Measurements from ENCODE around the gene SNUPN. TPM values are rescaled to one million over a fixed set of nuclear protein-coding genes. Genes with fewer than 3 reads are reported as not detected.

Gene SNUPN
- total RNA-seq (10 to 100 TPM; 23.6 to 23.8 TPM), polyA plus RNA-seq (ENCODE audit: insufficient read length in 6 of 6) (10 to 100 TPM; 24.1 to 34.5 (median 27.7) TPM)
- long read RNA-seq, donor 1, transcript SNUPN-201 (9 exons, 1,513 nt) = major isoform, 14 of 18 reads
- long read RNA-seq, donor 1, partial matches to known transcripts = 0 of 18 reads
- long read RNA-seq, donor 1, other reads (novel, unspliced or antisense) = 0 of 18 reads
- long read RNA-seq, donor 2, partial matches to known transcripts = 0 of 5 reads
- long read RNA-seq, donor 2, other reads (novel, unspliced or antisense) = 0 of 5 reads
- long read RNA-seq, donor 3, transcript SNUPN-201 (9 exons, 1,513 nt) = major isoform, 9 of 11 reads
- long read RNA-seq, donor 3, partial matches to known transcripts = 0 of 11 reads
- long read RNA-seq, donor 3, other reads (novel, unspliced or antisense) = 0 of 11 reads
- long read RNA-seq, donor 4, transcript SNUPN-201 (9 exons, 1,513 nt) = major isoform, 12 of 31 reads
- long read RNA-seq, donor 4, transcript SNUPN-206 (9 exons, 1,682 nt) = minor isoform, 5 of 31 reads
- long read RNA-seq, donor 4, partial matches to known transcripts = 6 of 31 reads
- long read RNA-seq, donor 4, other reads (novel, unspliced or antisense) = 8 of 31 reads
- long read RNA-seq, donor 5, transcript SNUPN-201 (9 exons, 1,513 nt) = major isoform, 12 of 15 reads
- long read RNA-seq, donor 5, partial matches to known transcripts = 0 of 15 reads
- long read RNA-seq, donor 5, other reads (novel, unspliced or antisense) = 0 of 15 reads
- long read RNA-seq, donor 6, transcript SNUPN-201 (9 exons, 1,513 nt) = major isoform, 7 of 10 reads
- long read RNA-seq, donor 6, partial matches to known transcripts = 0 of 10 reads
- long read RNA-seq, donor 6, other reads (novel, unspliced or antisense) = 0 of 10 reads
- long read RNA-seq, donor 7, partial matches to known transcripts = 0 of 6 reads
- long read RNA-seq, donor 7, other reads (novel, unspliced or antisense) = 0 of 6 reads
- long read RNA-seq, donor 8, transcript SNUPN-201 (9 exons, 1,513 nt) = major isoform, 13 of 17 reads
- long read RNA-seq, donor 8, partial matches to known transcripts = 0 of 17 reads
- long read RNA-seq, donor 8, other reads (novel, unspliced or antisense) = 0 of 17 reads
- long read RNA-seq, donor 9 = 0 reads
- long read RNA-seq, donor 10, transcript SNUPN-201 (9 exons, 1,513 nt) = major isoform, 25 of 34 reads
- long read RNA-seq, donor 10, partial matches to known transcripts = 4 of 34 reads
- long read RNA-seq, donor 10, other reads (novel, unspliced or antisense) = 3 of 34 reads
- long read RNA-seq, donor 11 = 0 reads
- long read RNA-seq, donor 12, transcript SNUPN-201 (9 exons, 1,513 nt) = major isoform, 8 of 10 reads
- long read RNA-seq, donor 12, partial matches to known transcripts = 0 of 10 reads
- long read RNA-seq, donor 12, other reads (novel, unspliced or antisense) = 0 of 10 reads

GRCh38 chr15:75625542-75626347 is at the start of gene SNUPN:
Gene SNUPN, minus strand, starts transcription at chr15:75625725. Its CDS starts 4,674 bp downstream, at chr15:75621051.
- ATAC-seq (peak; percentile 95), DNase-seq (peak; percentile 94 to 98 (median 96))
- Histone ChIP-seq H3K27ac (peak within 1 kb of the TSS; percentile 96 to 98), H3K36me3 (peaks cover 0 to 3% of the 10 kb centered on the region in 2 donors), H3K4me3 (peak within 1 kb of the TSS; percentile 82 to 94), H3K27me3 (no peaks in the 10 kb centered on the region), H3K4me1 (peaks cover 6 to 44% of the 10 kb centered on the region in 2 donors), H3K9me3 (no peaks in the 10 kb centered on the region)
- intact Hi-C loops (cut with DNase I) = no loop called here
- no peak for TF ChIP-seq CTCF (IDR thresholded peaks at IDR 0.05)

- ATAC-seq (no peak), DNase-seq (peak in 1 of 4 donors; percentile 60)
- no peak for TF ChIP-seq CTCF (IDR thresholded peaks at IDR 0.05)
- Histone ChIP-seq H3K4me1 (peaks cover 14 to 16% of the 10 kb centered on the region in 2 donors), H3K36me3 (no peaks in the 10 kb centered on the region), H3K27ac (no peak overlapping the region), H3K9me3 (no peaks in the 10 kb centered on the region), H3K4me3 (no peak overlapping the region), H3K27me3 (no peaks in the 10 kb centered on the region)
- intact Hi-C loops (cut with DNase I) = no loop called here
Observed at GRCh38 chr15:75674366-75674765, 48.8 kb upstream of the SNUPN start.

GRCh38 chr15:75673426-75674235 is 48.1 kb upstream of the SNUPN start:
- no peak for TF ChIP-seq CTCF (IDR thresholded peaks at IDR 0.05)
- no peaks in the 10 kb centered on the region for H3K9me3 ChIP-seq
- H3K4me3 ChIP-seq = no peak overlapping the region
- no peaks in the 10 kb centered on the region for H3K27me3 ChIP-seq
- H3K4me1 ChIP-seq = peaks cover 14 to 16% of the 10 kb centered on the region in 2 donors
- intact Hi-C loops (cut with DNase I) = no loop called here
- peak overlapping the region; percentile 57 to 76 for H3K27ac ChIP-seq
- H3K36me3 ChIP-seq = no peaks in the 10 kb centered on the region
- ATAC-seq (peak; percentile 71), DNase-seq (peak; percentile 41 to 84 (median 64))
